ENCODE measurements around the gene CAPN14.

Gene CAPN14

DNA sequence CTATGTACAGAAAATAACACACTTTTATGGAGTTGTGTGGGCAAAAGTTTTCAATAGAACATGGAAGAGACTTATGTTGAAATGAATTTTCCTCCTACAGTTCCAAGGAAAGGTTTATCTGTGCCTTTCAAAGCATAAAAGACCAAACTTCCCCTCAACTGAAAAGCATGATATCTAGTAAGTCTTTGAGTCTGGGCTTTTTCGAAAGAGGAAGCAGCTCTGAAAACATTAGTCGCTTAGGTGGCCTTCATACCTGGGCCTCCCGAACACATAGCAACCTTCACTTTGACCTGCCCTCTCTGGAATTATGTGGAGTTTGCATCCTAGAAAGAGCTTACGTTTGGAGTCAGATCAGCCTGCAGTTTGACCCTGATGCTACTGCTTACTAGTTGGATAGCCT lies 4.8 kb upstream of the CAPN14 start:
- no peak for DNase-seq

DNA sequence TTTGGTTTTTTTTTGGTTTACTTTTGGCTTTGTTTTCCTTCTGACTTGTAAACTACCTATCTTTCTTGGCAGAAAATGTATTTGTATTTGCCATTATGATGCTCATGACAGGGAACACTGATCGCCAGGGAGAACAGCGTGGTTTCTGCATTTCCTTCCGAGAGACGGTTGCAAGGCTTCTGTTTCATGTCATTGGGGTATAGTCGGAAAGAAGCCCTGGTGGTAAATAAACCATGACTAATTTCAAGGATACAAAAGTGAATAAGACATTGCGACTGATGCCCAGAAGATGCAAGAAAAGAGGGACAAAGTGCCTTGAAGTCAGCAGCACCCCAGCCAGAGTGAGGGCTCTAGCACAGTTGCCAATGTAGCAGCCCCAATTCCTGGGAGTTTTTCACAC lies 4.2 kb upstream of the CAPN14 start:
- no peak for DNase-seq

DNA sequence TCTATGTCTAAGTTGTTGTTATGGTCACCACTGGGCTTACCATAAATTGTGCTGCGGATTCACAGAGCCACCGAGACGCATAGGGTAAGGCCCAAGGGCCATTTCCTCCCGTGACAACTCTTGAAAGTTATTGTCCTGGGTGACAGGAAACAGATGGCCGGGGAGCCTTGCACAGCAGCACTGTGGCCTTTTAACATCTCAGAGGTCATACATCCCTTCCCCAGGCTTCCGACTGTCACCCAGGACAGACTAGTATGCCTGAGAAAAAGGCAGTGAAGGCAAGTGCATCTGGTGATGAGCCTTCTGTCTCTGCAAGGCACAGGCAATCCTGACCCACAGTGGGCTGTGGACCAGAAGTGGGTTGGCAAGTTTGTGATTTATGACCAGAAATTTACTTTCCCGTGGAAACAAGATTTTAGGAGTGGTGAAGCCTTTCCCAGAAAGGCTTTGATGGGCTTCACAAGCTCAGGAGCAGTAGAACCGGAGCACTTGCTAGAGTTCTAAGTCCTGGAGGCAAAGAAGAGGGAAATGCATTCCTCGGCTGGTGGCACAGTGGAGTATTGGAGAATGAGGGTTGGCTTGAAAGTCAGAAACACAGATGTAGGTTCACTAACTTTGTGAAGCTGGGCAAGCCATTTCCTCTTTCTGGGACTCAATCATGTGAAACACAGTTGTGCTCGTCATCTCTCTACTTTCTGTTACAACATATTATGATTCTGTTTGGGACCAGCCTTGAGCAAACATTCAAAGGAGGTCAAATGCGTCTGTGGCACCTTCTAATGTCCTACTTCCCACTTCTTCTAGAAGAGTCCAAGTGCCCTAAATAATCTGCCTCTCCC lies 2.0 kb upstream of the CAPN14 start:
- no peak for DNase-seq

DNA sequence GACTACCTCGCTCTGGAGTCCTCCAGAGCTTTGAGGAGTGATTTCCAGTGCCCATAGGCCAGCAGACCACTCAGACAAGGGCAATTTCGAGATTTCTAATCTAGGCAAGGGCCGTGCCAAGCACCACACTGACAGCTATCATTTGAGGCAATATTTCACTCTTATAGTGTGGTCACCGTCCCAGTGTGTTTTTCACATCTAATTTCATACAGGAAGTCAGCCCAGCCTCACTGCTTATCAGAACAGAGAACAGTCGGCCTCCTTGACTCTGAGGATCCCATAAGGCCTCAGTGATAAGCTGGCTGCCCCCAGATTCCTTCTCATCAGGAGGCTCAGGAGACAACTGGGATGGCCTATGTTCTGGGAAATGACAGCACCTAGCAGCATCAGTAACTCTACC lies 581 bp downstream of the CAPN14 start:
- DNase-seq, result no peak

DNA sequence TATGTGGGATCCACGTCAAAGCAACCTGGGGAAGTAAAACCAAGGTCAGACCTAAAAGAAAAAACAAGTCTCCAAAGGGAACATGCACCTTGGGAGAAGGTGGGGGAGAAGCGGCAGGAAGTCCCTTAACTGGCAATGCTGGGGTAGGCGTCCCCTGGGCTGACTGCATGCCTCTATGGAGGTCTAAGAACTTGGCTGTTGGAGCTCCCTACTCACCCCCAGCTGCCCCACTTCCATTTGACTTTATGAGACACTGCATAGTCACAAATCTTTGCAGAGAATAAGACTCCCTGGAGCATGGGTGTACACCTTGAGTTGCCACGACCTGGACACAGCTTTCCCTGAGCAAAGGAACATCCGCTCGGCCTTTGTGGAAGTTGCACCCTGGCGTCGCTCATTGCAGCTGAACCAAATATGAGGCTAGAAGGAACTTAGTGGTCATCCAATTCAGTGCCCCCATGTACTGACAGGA lies 2.8 kb downstream of the CAPN14 start:
- no peak for DNase-seq

DNA sequence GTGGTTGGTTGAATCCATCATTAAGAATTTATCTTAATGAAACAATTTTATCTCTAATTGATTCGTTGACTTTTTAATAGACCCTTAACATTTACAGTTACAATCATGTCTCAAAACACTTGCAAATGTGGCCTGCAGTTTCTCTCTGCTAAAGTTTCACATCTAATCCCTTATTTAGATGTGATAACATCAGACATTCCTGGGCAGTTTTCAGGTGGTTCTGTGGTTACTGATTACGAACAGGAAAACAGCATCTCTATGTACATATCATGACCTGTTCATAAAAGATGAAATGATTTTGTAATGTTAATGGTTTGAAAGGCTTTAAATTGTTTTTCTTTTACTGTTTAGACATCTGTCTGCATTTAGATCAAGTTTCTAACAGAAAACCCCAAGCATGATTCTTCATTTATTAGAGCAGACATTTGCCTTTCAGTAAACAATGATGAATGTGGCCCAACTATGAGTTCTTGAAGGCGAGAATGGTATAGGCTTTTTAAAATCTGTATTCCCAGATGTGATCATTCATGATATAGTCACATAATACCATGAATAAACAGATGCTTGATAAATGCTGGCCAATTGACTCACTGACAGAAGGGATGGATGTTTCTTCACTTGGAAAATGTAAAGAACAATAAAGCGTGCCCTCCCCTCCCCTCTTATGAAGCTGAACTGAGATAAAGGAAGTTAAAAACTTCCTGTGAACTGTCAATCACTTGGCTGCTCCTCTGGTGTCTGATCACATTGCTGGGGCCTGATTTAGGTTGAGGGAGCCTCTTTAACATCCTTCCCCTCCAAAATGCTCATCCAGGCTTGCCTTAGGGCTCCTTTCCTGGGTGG lies 3.5 kb downstream of the CAPN14 start:
- no peak for DNase-seq

DNA sequence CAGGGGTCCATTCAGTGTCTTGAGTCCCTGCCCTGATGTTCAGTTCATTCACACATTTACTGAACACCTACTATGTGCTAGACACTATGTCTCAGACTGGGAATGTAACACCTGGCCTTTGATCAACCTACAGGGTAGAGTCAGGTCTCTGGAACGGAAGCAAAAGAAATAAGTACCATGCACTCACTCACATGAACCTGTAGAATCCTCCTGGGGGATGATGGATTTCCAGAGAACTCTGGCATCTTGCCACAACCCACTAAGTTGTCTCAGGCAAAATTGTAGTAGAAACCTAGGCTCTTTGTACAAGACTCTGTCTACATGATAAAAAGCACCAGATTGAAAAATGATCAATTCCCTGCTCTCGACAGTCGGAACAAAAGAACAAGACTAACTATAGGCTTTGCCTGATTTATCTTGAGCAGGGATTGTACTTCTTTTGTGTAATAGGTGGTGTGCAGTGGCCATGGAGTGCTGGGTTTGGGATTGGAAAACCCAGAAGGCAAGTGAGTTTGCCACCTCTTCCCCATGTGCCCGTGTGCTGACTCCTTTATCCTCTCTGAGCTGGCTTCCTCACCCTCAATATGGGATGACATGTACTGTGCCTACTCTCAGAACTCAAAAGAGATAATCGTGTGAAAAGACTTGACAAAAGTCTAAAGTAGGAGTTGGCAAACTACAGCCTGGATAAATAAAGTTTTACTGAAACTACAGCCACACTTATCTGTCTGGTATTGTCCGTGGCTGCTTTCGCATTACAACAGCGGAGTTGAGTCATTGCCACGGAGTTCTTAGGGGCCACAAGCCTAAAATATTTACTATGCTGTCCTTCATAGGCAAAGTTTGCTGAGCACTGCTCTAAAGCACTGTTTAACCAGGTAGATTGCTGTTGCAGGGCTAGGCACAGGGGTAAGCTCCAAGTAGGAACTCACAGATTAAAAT lies 4.4 kb downstream of the CAPN14 start:
- no peak for DNase-seq

DNA sequence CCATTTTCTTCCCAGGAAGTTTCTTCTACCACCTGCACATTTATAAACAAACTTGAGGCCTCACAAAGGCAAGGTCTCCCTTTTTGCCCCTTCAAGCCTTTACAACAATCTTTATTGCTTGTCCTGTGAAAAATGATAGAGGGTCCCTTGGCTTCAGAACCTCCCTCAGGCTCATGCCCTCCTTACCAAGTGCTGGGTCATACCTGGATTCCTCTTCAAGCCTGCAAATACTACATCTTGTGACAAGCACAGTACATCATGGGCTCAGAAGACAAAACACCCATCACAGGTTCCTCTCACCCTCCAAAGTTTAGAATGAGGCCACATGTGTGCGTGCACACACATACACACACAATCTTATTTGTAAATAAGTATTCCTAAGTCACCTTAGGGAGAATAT lies 9.1 kb downstream of the CAPN14 start:
- no peak for DNase-seq

DNA sequence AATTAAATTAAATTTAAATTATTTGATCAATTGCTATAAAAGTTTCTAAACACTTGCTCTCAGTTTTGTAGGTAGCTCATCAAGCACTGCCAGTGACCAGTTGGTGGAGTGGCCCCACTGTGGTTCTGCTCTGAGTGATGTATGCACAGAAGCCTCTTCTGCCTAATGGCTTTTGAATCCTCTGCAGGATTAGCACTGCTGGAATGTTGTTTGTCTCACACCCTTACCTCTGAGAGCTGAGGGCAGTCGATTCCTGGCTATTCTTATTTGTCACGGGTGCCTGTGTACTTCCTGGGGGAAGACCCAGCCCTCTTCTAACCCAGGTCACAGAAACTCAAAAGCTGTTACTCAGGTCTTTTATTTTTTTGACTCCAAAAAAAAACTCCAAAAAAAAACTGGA lies 9.5 kb downstream of the CAPN14 start:
- DNase-seq, result no peak

DNA sequence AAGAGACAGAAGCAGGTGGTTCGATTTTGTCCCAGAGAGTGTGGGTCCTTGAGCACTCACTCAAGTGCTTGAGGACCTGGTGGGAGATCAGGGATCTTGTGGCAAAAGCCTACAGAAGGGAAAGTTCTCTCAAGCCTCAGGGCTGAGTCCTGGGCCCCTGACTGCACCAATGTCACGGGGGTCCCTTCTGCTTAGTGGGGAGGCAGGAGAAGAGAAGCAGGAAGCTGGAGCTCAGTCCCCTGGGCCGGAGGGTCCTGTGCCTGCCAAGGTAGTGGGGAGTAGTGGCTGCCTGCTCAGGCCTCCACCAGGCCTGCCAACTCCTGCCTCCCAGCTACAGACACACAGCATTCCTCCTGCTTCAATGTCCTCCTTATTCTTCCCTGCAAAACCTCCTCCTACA lies 11.7 kb downstream of the CAPN14 start:
- DNase-seq, result no peak

DNA sequence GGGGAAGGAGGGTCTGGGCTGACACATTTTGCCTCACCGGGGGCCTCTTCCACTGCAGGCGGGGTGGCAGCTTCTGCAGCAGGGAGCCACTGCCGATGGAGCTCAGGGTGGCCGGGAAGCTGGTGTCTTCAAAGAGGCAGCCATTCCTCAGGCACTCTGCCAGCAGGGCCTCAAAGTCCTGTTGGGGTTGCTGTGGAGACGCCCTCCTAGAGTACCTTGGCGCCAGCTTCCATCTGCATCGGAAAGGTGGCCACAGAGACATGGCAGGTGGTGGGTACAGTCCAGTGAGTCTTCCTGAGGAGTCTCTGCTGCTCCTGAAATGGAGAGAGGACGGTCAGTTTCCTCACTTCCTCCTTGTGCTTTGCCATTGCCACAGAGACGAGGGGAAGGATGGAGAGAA lies 12.1 kb downstream of the CAPN14 start:
- no peak for DNase-seq

DNA sequence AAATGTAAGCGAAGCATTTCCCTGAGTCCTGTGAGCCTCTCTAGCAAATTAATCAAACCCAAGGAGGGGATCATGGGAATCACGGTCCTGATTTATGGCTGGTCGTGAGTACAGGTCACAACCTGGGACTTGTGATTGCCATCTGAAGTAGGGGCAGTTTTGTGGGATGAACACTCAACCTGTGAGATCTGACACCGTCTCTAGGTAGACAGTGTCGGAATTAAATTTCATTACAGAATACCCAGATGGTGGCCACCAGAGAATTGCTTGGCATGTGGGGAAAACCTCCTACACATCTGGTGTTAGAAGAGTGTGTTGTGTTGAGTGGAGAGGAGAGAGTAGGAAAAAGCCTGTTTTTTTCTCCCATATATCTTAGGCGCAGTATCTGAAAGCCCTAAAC lies 12.5 kb downstream of the CAPN14 start:
- DNase-seq, result no peak

DNA sequence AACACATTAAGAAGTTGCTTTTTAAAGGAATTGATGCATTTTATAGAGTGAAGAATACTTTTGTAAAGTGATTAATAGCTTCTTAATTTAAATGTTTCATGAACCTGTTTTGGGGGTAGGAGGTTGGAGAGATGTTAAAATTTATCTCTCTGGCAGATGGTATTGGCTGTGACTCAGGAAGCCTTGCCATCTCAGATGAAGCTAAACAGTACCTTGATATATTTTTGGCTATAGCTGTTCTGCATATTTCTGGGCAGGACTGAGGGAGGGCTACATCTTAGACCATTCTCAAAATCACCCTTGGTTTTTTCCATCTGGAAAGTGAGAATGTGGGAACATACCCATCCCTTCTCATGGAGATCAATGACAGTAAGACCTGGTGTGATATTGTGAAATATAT lies 13.4 kb downstream of the CAPN14 start:
- DNase-seq, result no peak

DNA sequence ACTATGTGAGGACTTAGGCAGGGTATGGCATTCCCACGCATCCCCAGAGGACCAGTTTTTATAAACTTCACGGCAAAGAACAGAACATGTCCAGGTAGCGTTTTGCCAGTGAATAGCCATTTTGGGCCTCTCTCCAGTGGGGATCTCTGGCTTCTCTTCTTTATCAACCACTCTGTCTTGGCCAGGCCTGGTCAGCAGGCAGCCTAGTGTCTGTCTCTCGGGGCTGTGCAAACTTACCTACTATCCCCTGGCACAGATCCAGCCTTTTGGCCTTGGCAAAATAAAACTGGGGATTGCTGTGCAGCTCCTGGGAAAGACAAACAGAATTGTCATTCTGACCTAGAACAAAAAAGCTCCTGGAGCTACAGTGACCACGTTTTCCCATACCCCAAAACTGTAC lies 14.5 kb downstream of the CAPN14 start:
- DNase-seq, result no peak

DNA sequence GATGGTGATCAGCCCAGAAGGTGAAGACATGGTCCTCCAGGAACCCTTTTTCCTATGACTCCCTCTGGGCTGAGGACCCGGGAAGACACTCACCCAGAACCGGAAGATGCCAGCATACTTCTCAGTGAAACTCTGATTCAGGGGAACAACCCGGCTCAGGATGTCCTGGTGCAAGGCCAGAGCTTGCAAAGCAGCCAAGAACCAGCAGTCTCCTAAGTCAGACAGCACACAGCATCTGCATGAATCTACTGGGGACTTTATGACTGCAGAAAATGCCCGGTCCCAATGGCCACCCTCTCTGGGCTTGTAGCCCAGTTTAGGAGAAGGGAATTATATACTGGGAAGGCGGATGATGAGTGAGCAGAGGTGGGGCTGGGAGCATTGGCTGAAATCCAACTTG lies 15.3 kb downstream of the CAPN14 start:
- no peak for DNase-seq

DNA sequence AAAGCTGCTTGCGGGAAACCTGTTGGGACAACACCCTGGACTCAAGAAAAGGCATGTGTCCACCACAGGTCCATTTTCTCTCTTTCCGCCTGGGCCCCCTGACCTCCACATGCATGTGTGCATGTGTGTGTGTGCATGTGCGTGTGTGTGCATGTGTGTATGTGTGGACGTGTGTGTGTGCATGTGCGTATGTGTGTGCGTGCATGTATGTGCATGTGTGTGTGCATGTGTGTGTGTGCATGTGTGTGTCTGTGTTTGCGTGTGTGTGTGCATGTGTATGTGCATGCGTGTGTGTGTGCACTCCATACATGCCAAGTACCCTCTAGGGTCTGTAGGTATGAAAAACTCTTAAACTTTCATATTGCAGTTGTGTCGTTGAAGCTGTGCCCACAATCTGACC lies 16.3 kb downstream of the CAPN14 start:
- DNase-seq, result no peak

DNA sequence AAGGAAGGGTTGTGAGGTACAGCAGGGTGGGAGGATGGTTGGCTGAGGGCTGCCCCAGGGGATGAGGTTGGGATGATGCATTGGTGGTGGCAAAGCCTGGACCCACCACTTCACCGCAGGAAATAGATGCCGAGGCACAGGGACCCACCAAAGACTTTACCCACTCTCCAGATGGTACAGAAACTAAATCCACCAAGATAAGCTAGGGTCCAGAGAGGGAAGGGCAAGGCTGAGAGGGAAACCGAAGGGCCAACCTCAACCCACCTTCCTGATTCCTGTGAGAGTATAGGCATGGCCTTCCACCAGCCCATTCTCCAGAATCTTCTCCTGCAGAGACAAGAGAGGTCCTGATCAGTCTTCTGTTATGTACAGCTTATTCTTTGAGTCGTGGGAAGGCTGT lies 18.1 kb downstream of the CAPN14 start:
- no peak for DNase-seq

DNA sequence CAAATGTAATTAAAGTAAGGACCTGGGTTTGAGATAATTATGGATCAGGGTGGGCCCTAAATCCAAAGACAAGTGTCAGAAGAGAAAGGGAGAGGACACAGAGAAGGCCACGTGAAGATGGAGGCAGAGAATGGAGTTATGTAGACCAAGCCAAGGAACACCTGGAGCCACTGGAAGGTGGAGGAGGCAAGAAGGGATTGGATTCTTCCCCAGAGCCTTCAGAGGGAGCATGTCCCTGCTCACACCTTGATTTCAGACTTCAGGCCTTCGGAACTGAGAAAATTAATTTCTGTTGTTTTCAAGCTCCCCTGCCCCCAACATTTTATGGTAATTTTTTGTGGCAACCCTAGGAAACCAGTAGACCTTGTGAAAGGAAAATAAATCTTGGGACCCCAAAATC lies 19.6 kb downstream of the CAPN14 start:
- DNase-seq, result no peak

DNA sequence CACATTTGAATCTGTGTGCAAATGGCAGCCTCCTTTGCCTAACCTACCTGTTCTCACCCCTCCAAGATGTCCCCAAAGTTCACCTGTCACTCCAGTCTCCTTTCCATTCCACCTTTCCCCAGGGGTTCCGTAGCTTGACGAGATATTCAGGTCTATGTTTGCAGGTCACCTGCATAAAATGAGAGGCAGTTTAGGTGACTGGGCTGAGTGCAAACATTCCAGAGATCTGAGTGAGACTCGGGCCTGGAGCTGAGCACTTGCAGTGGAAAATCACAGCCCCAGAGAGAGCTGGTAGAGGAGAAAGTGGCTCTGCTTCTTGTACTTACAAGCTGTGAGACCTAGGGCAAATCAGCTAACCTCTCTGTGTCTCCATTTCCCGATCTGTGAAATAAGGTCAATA lies 20.1 kb downstream of the CAPN14 start:
- DNase-seq, result no peak

DNA sequence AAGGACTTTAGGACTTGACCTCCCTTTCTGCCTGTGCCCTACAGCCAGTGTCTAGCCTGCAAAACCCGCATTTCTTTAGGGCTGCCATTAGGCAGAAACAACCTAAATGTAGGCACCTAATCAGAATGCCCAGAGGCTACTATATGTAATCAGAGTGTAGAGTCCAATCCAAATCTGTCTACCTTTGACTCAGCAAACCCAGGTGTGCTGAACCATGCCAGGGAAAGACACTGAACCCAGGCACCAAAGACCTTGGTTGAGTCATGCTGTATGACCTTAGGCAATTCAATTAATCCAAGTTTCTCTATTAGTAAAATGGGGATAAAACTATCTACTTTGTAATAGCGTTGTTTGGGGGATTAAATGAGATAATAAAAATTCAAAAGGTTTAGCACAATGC lies 20.7 kb downstream of the CAPN14 start:
- no peak for DNase-seq

DNA sequence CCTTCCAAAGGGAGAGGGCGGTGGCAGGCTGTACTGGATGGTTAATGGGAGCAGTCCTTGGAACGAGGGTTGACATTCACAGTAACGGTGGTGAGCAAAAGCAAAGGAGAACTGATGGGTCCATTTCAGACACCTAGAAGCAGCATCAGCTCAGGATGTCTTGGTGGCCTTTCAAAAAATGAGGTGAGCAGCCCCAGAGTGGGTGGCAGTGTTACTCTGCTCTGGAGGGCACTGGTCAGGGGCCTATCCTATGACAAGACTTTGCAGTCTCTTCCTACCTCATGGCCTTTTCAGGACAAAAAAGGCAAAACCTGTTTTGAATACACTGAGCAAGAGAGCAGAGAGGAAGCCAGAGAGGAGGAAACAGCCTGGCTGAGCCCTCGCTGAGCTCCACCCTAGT lies 23.5 kb downstream of the CAPN14 start:
- DNase-seq, result no peak

DNA sequence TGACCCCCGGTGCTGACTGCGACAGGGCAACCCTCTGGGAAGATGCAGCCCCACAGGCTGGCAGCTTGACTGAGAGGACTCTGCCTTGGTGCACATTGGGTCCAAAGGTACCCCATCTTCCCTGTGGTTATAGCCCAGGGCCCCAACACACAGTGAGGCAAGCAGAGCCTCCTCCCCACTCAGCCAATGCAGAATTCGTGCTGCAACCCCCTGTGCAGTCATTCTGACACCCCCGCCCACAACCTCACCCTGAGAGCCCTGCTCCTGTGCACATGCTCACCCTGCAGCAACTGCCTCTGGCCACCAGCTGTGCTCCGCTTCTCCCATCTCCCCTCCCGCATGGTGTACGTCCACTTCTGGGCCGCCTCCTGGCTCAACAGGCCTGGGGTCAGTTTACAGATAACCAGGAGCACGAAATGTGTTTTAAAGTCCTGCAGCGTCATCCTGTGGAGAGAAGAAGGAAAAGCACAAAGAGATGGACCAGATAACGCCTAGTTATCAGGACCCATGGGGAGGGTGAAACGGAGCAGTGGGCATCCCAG lies 24.4 kb downstream of the CAPN14 start:
- no peak for DNase-seq

DNA sequence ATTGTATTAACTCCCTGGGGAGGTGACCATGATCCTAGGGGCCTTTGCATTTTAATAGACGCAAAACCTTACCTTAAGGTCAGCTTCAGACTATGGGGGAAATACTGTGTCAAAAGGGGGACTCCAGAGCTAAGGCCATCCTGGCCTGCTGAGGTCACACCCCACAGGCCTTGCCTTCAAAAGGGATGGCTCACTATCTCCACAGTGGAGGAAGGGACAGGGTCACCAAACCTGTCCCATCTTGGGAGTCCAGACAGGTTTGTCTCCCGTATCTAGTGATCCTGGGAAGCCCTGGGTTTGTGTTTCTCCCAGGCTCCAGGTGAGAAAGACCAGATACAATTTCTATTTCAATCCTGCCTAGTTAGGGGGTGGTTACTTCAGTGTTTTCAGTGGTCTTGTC lies 24.9 kb downstream of the CAPN14 start:
- DNase-seq, result no peak

All from NCI-H187 (cell line).